ENCODE results near the gene DNMT1. TPM values are rescaled to one million over a fixed set of nuclear protein-coding genes. Genes with fewer than 3 reads are reported as not detected.

Gene DNMT1
- total and polyA plus RNA-seq, 12 donors, result 11.8 to 36.4 (median 21.6) TPM

DNA sequence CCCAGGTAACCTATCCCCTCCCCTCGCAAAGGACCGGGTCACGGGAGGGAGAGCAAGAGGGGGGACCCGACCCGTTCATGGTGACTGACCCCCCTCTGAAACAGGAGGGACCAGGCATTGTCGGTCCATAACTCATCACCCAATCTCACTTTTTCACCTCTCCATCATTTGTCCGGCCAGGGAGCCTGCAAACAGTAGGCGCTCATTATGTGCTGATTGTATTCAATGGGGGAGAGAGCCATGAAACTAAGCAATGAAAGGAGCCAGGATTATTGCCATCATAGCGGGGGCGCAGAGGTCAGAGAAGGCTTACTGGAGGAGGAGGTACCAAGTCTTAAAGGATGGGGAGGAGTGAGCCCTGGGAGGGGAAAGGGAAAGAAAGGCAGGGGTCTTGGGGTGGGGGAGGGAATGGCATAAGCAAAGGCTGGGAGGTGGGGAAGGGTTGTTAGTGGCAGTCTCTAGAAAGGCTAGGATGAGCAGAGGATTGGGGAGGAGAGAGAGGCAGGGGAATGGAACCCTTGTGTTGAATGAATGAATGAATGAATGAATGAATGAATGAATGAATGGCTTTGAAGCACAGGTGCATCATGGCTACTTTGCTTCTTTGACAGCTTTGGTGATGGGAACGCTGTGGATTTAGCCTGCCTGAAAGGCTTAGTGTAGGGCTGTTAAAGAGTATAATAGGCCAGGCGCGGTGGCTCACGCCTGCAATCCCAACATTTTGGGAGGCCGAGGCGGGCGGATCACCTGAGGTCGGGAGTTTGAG is 107.3 kb downstream of the DNMT1 start:
- no peak for ATAC-seq
- 87 to 92% methylated on average over 18 of the region's 18 CpGs for WGBS, 2 donors
- peaks cover 0 to 14% (median 0%) of the 10 kb centered on the region in 11 donors for H3K9me3 ChIP-seq
- peaks cover 0 to 41% (median 0%) of the 10 kb centered on the region in 9 donors for H3K36me3 ChIP-seq
- peak overlapping the region in 8 of 10 donors; percentile 92 to 99 (median 96) for H3K27ac ChIP-seq
- TF ChIP-seq CTCF (IDR thresholded peaks at IDR 0.05), result no peak
- DNase-seq, result no peak
- intact Hi-C loops (cut with DNase I), result no loop called here
- H3K4me1 ChIP-seq, result peaks cover 0 to 15% (median 10%) of the 10 kb centered on the region in 9 donors
- peak overlapping the region in 9 of 10 donors; percentile 88 to 100 (median 98) for H3K4me3 ChIP-seq
- no peaks in the 10 kb centered on the region for H3K27me3 ChIP-seq

DNA sequence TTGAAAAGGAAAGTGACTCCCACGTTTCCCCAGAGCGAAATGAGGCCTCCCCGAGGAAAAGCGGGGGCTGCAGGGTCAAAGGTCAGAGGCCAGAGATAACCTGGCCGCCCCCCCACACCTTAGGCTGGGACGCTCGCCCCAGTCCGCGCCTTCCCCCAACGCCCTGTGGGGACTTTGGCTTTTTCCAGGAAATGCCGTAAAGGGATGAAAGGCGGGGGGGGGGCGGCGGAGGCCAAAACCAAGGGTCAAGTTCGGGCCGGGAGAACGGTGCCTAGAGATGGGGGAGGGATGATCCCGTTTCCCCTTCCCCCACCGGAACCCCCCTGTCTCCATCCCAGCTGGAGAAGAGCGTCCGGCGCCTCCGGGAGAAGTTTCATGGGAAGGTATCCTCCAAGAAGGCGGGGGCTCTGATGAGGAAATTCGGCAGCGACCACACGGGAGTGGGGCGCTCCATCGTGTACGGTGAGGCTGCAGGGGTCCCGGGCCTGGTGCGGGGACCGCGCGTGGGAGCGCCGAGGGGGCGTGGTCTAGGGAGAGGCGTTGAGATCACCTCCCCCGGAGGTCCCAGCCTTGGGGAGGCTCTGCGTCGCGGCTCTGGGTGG is 108.1 kb downstream of the DNMT1 start:
- intact Hi-C loops (cut with DNase I), result no loop called here
- H3K4me3 ChIP-seq, result peak overlapping the region; percentile 84 to 100 (median 97)
- peak in 1 of 2 donors; percentile 50 for DNase-seq
- peak overlapping the region; percentile 84 to 99 (median 96) for H3K27ac ChIP-seq
- WGBS, 2 donors, result 6 to 8% methylated on average over 38 to 43 of the region's 43 CpGs
- peaks cover 0 to 34% (median 0%) of the 10 kb centered on the region in 9 donors for H3K36me3 ChIP-seq
- peaks cover 0 to 14% (median 0%) of the 10 kb centered on the region in 11 donors for H3K9me3 ChIP-seq
- ATAC-seq, result peak; percentile 21 to 63 (median 39)
- no peak for TF ChIP-seq CTCF (IDR thresholded peaks at IDR 0.05)
- H3K27me3 ChIP-seq, result no peaks in the 10 kb centered on the region
- peaks cover 0 to 15% (median 10%) of the 10 kb centered on the region in 9 donors for H3K4me1 ChIP-seq

- peaks cover 0 to 11% (median 0%) of the 10 kb centered on the region in 11 donors for H3K9me3 ChIP-seq
- H3K4me3 ChIP-seq, result peak within 1 kb of the TSS; percentile 84 to 100 (median 97)
- peaks cover 0 to 15% (median 10%) of the 10 kb centered on the region in 9 donors for H3K4me1 ChIP-seq
- 3 to 5% methylated on average over 68 to 81 of the region's 81 CpGs for WGBS, 2 donors
- intact Hi-C loops (cut with DNase I), result no loop called here
- DNase-seq (peak; percentile 74 to 80), ATAC-seq (peak; percentile 90 to 95 (median 94))
- H3K27ac ChIP-seq, result peak within 1 kb of the TSS; percentile 84 to 99 (median 96)
- H3K36me3 ChIP-seq, result peaks cover 0 to 27% (median 0%) of the 10 kb centered on the region in 9 donors
- peak in 1 of 9 donors; percentile 9 for TF ChIP-seq CTCF (IDR thresholded peaks at IDR 0.05)
- no peaks in the 10 kb centered on the region for H3K27me3 ChIP-seq
These were observed 108.8 kb downstream of the DNMT1 start, which contains the start of gene SHFL for GRCh38 chr19:10085641-10086590. Gene SHFL, plus strand, starts transcription at chr19:10086317. Its CDS starts 111 bp downstream, at chr19:10086428.
